Measurements from ENCODE around the gene FER.
A peak's percentile ranks its signal among the peaks of the same experiment; 100 is the strongest.
"Not testable (repeated sequence)": the region's sequence is repeated elsewhere in the genome, so short reads cannot be mapped to it uniquely, and the experiment has no call there.

The FER gene

DNA sequence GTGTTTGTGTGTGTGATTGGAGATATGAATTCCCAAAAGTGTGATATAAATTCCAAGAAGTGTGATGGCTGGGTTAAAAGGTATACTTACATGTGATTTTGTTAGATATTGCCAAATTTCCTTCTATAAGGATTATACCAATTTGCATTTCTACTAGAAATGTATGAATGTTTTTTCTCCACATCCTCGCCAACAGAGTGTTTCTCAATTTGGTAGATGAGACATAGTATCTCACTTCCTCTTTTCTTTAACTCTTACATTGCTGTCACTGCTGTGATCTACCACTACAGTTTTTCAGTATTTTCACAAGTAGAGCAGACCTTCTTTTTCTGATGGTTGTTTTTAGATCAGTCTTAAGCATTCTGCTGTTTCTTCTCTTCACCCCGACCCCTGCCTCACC is 111.3 kb downstream of the FER start:
- Histone ChIP-seq H3K4me3 (ENCODE audit: low read length) (peak overlapping the region; percentile 62), H3K9ac (ENCODE audit: low read length) (peak overlapping the region; percentile 51; the same call in 1 of the 2 replicates), H3K27ac (ENCODE audit: low read length) (peak overlapping the region; percentile 51), H3K9me3 (ENCODE audit: insufficient read depth, low read length) (no peaks in the 10 kb centered on the region), H2AFZ (ENCODE audit: low read depth, low read length) (no peak overlapping the region), H3K79me2 (ENCODE audit: low read length) (no peaks in the 10 kb centered on the region), H3K4me1 (ENCODE audit: low read length) (peaks cover 17% of the 10 kb centered on the region), H4K20me1 (ENCODE audit: insufficient read depth, low read length) (no peaks in the 10 kb centered on the region), H3K4me2 (ENCODE audit: low read length) (peak overlapping the region; percentile 86), H3K36me3 (replicated peaks; ENCODE audit: low read depth, low read length) (no peaks in the 10 kb centered on the region), H3K27me3 (ENCODE audit: low read depth, low read length) (no peaks in the 10 kb centered on the region)
- TF ChIP-seq CTCF (IDR thresholded peaks at IDR 0.05; ENCODE audit: low read depth, low read length), result no peak
- no peak for TF ChIP-seq EZH2phosphoT487 (IDR thresholded peaks at IDR 0.05; ENCODE audit: low read depth)

- Histone ChIP-seq H3K4me2 (ENCODE audit: low read length) (no peak overlapping the region), H3K27ac (ENCODE audit: low read length) (no peak overlapping the region), H3K36me3 (replicated peaks; ENCODE audit: low read depth, low read length) (no peaks in the 10 kb centered on the region), H3K79me2 (ENCODE audit: low read length) (no peaks in the 10 kb centered on the region), H4K20me1 (ENCODE audit: insufficient read depth, low read length) (no peaks in the 10 kb centered on the region), H3K27me3 (ENCODE audit: low read depth, low read length) (no peaks in the 10 kb centered on the region), H3K9me3 (ENCODE audit: insufficient read depth, low read length) (no peaks in the 10 kb centered on the region), H3K4me3 (ENCODE audit: low read length) (no peak overlapping the region), H3K4me1 (ENCODE audit: low read length) (peaks cover 17% of the 10 kb centered on the region), H2AFZ (ENCODE audit: low read depth, low read length) (no peak overlapping the region), H3K9ac (ENCODE audit: low read length) (no peak overlapping the region)
- no peak for TF ChIP-seq CTCF (IDR thresholded peaks at IDR 0.05; ENCODE audit: low read depth, low read length)
- no peak for TF ChIP-seq EZH2phosphoT487 (IDR thresholded peaks at IDR 0.05; ENCODE audit: low read depth)
Measured at GRCh38 chr5:108862211-108862610, 114.5 kb downstream of the FER start.

DNA sequence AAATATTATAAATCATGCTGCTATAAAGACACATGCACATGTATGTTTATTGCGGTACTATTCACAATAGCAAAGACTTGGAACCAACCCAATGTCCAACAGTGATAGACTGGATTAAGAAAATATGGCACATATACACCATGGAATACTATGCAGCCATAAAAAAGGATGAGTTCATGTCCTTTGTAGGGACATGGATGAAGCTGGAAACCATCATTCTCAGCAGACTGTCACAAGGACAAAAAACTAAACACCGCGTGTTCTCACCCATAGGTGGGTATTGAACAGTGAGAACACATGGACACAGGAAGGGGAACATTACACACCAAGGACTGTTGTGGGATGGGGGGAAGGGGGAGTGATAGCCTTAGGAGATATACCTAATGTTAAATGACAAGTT is 118.4 kb downstream of the FER start:
- not testable (repeated sequence) for H3K4me2 ChIP-seq (ENCODE audit: low read length); H3K36me3 ChIP-seq (replicated peaks; ENCODE audit: low read depth, low read length); H3K27me3 ChIP-seq (ENCODE audit: low read depth, low read length); H3K9me3 ChIP-seq (ENCODE audit: insufficient read depth, low read length); H3K4me1 ChIP-seq (ENCODE audit: low read length); H4K20me1 ChIP-seq (ENCODE audit: insufficient read depth, low read length); H3K27ac ChIP-seq (ENCODE audit: low read length); H2AFZ ChIP-seq (ENCODE audit: low read depth, low read length); H3K9ac ChIP-seq (ENCODE audit: low read length); H3K4me3 ChIP-seq (ENCODE audit: low read length); H3K79me2 ChIP-seq (ENCODE audit: low read length)

DNA sequence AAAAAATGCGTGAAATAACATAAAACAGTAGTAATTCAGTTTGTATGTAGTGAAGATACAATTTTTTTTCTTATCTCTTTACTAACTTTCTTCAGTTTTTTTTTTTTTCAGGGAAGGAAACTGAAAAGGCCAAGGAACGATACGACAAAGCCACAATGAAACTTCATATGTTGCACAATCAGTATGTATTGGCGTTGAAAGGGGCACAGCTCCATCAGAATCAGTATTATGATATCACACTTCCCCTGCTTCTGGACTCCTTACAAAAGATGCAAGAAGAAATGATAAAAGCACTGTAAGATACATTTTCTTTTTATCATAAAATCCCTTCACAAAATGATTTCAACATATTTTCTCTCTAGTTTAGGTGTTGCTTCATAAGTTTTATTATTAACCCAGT is 120.0 kb downstream of the FER start:
- H3K27me3 ChIP-seq (ENCODE audit: low read depth, low read length), result no peaks in the 10 kb centered on the region
- H3K4me2 ChIP-seq (ENCODE audit: low read length), result no peak overlapping the region
- H3K4me1 ChIP-seq (ENCODE audit: low read length), result no peaks in the 10 kb centered on the region
- H2AFZ ChIP-seq (ENCODE audit: low read depth, low read length), result no peak overlapping the region
- no peaks in the 10 kb centered on the region for H3K36me3 ChIP-seq (replicated peaks; ENCODE audit: low read depth, low read length)
- no peak for TF ChIP-seq EZH2phosphoT487 (IDR thresholded peaks at IDR 0.05; ENCODE audit: low read depth)
- no peak for TF ChIP-seq CTCF (IDR thresholded peaks at IDR 0.05; ENCODE audit: low read depth, low read length)
- no peak overlapping the region for H3K27ac ChIP-seq (ENCODE audit: low read length)
- no peaks in the 10 kb centered on the region for H4K20me1 ChIP-seq (ENCODE audit: insufficient read depth, low read length)
- no peaks in the 10 kb centered on the region for H3K79me2 ChIP-seq (ENCODE audit: low read length)
- H3K9me3 ChIP-seq (ENCODE audit: insufficient read depth, low read length), result no peaks in the 10 kb centered on the region
- H3K4me3 ChIP-seq (ENCODE audit: low read length), result no peak overlapping the region
- no peak overlapping the region for H3K9ac ChIP-seq (ENCODE audit: low read length)

DNA sequence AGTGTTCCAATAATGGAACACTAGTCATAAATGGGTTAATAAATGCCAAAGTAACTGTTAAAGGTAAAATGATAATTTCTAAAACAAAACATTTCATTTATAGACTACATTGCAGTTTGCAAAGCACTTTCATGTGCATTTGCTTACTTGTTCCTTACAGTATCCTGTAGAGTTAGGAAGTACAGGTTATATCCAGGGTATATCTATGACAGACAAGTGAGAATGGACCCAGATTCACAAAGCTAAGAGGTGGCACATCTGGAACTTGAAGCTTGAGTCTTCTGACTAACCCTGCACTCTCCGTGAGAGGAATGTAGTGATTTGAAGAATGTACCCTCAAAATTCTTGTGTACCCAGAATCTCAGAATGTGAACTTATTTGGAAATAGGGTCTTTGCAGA is 121.4 kb downstream of the FER start:
- no peaks in the 10 kb centered on the region for H3K4me1 ChIP-seq (ENCODE audit: low read length)
- H3K9ac ChIP-seq (ENCODE audit: low read length), result no peak overlapping the region
- H3K79me2 ChIP-seq (ENCODE audit: low read length), result no peaks in the 10 kb centered on the region
- H3K36me3 ChIP-seq (replicated peaks; ENCODE audit: low read depth, low read length), result no peaks in the 10 kb centered on the region
- H3K4me2 ChIP-seq (ENCODE audit: low read length), result no peak overlapping the region
- TF ChIP-seq CTCF (IDR thresholded peaks at IDR 0.05; ENCODE audit: low read depth, low read length) (no peak), EZH2phosphoT487 (IDR thresholded peaks at IDR 0.05; ENCODE audit: low read depth) (no peak)
- H3K9me3 ChIP-seq (ENCODE audit: insufficient read depth, low read length), result no peaks in the 10 kb centered on the region
- no peak overlapping the region for H3K4me3 ChIP-seq (ENCODE audit: low read length)
- no peaks in the 10 kb centered on the region for H3K27me3 ChIP-seq (ENCODE audit: low read depth, low read length)
- H3K27ac ChIP-seq (ENCODE audit: low read length), result no peak overlapping the region
- no peaks in the 10 kb centered on the region for H4K20me1 ChIP-seq (ENCODE audit: insufficient read depth, low read length)
- no peak overlapping the region for H2AFZ ChIP-seq (ENCODE audit: low read depth, low read length)
